Erythroblast (primary cell): ENCODE results near the gene S100A3.

ENCODE experiments used
- GATA1 ChIP-seq: IDR thresholded peaks from 2 replicates; pipeline ENCODE4 v1.6.1; 2011; ENCODE audit warnings: low read depth, mild to moderate bottlenecking, control low read depth, low read length, moderate library complexity
- POLR2A ChIP-seq: IDR thresholded peaks from 2 replicates; pipeline ENCODE4 v1.6.1; 2011; ENCODE audit warnings: mild to moderate bottlenecking, low read length

GRCh38 chr1:153510984-153511410 lies 38.1 kb downstream of the S100A3 start:
- TF ChIP-seq POLR2A = no peak
- no peak for TF ChIP-seq GATA1
